Neural progenitor cell (in vitro differentiated cells): ENCODE data around the gene TANC1. TPM values are rescaled to one million over a fixed set of nuclear protein-coding genes. Genes with fewer than 3 reads are reported as not detected.
A peak's percentile ranks its signal among the peaks of the same experiment; 100 is the strongest.
"Not testable (repeated sequence)": the region's sequence is repeated elsewhere in the genome, so short reads cannot be mapped to it uniquely, and the experiment has no call there.

Experiments
- DNase-seq: peaks from one replicate; pipeline ENCODE4 v3.0.0-alpha.2; 2016; ENCODE audit warnings: low spot score
- H2AFZ ChIP-seq: fragments of 200-600 bp; sonication (generic); replicated peaks from 2 replicates; pipeline ENCODE4 v1.6.1; 2016; ENCODE audit warnings: antibody characterized with exemption
- H3F3A ChIP-seq: fragments of 200-600 bp; sonication (generic); 2 replicates; pipeline ENCODE4 v1.6.1; 2016; ENCODE audit warnings: antibody characterized with exemption, low read depth
- H3K27ac ChIP-seq: fragments of 200-600 bp; sonication (generic); 2 replicates; pipeline ENCODE4 v1.5.1; 2016; ENCODE audit warnings: mild to moderate bottlenecking
- H3K27me3 ChIP-seq: fragments of 200-600 bp; sonication (generic); 2 replicates; pipeline ENCODE4 v1.6.1; 2016; ENCODE audit warnings: mild to moderate bottlenecking, moderate library complexity
- H3K36me3 ChIP-seq: fragments of 200-600 bp; sonication (generic); 2 replicates; pipeline ENCODE4 v1.5.1; 2016
- H3K4me1 ChIP-seq: fragments of 200-600 bp; sonication (generic); 2 replicates; pipeline ENCODE4 v1.6.1; 2016; ENCODE audit warnings: mixed run types
- H3K4me2 ChIP-seq: fragments of 200-600 bp; sonication (generic); 2 replicates; pipeline ENCODE4 v1.6.1; 2016
- H3K4me3 ChIP-seq: fragments of 200-600 bp; sonication (generic); 2 replicates; pipeline ENCODE4 v1.5.1; 2016
- H3K79me2 ChIP-seq: fragments of 200-600 bp; sonication (generic); 2 replicates; pipeline ENCODE4 v1.6.1; 2016; ENCODE audit warnings: low read depth
- H3K9ac ChIP-seq: fragments of 200-600 bp; sonication (generic); 2 replicates; pipeline ENCODE4 v1.6.1; 2016
- H3K9me3 ChIP-seq: fragments of 200-600 bp; sonication (generic); 2 replicates; pipeline ENCODE4 v1.5.1; 2016; ENCODE audit warnings: low read depth
- H4K20me1 ChIP-seq: fragments of 200-600 bp; sonication (generic); 2 replicates; pipeline ENCODE4 v1.6.1; 2016; ENCODE audit warnings: low read depth
- H3K27ac Mint-ChIP-seq: 3 replicates; pipeline ENCODE4 v1.8.0; 2021; ENCODE audit warnings: mixed read lengths
- H3K27me3 Mint-ChIP-seq: 2 replicates; pipeline ENCODE4 v1.8.0; 2022; ENCODE audit warnings: low read depth, mild to moderate bottlenecking, inconsistent platforms, moderate library complexity, mixed read lengths; ENCODE audit not compliant: insufficient read depth
- H3K36me3 Mint-ChIP-seq: 3 replicates; pipeline ENCODE4 v1.8.0; 2021; ENCODE audit warnings: mixed read lengths
- H3K4me1 Mint-ChIP-seq: 3 replicates; pipeline ENCODE4 v1.8.0; 2021; ENCODE audit warnings: mixed read lengths
- H3K4me3 Mint-ChIP-seq: 3 replicates; pipeline ENCODE4 v1.8.0; 2021; ENCODE audit warnings: mild to moderate bottlenecking, moderate library complexity, mixed read lengths
- H3K9me3 Mint-ChIP-seq: 3 replicates; pipeline ENCODE4 v1.8.0; 2020; ENCODE audit warnings: mixed read lengths
- EZH2 ChIP-seq: fragments of 200-600 bp; sonication (generic); IDR thresholded peaks from 2 replicates; pipeline ENCODE4 v1.6.1; 2017; ENCODE audit warnings: antibody characterized with exemption, mild to moderate bottlenecking, moderate library complexity
- EZH2phosphoT487 ChIP-seq: fragments of 200-600 bp; sonication (generic); IDR thresholded peaks from 2 replicates; pipeline ENCODE4 v1.6.1; 2017; ENCODE audit warnings: antibody characterized with exemption
- total RNA-seq: library from RNA; depleted of rRNA; stranded (reverse); fragments of >200 nt; gene quantifications from 2 replicates; pipeline ENCODE4 v1.2.3, GENCODE V29; 2015; ENCODE audit warnings: low replicate concordance
- TF ChIP-seq, protein P1 (sequence below): fragments of 200-600 bp; sonication (generic); IDR thresholded peaks from 2 replicates; pipeline ENCODE4 v1.5.1; 2017; ENCODE audit warnings: antibody characterized with exemption, mild to moderate bottlenecking

The TANC1 gene
- total RNA-seq, 1 donor from 2014 or later = 11.9 TPM

DNA sequence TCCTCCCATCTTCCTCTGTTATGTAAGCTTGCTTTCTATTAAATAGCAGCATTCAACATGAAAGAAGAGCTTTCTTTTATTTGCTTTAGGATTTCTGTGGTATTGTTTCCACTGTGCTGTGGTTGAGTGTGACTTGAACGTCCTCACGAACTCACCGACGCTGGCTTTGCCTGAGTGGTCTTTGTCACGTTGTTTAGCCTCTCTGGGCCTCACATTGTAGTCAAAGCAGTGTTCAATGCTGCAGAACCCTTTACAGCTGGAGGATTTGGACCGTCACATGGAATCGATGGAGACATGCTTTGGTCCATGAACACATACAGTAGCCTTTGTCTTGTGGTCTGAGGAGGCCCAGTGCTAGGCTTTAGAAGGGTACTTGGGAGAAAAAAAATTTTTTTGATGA is 66.3 kb downstream of the TANC1 start:
- peaks cover 11% of the 10 kb centered on the region for H3F3A ChIP-seq
- no peak overlapping the region for H3K4me3 ChIP-seq
- H3K9ac ChIP-seq = no peak overlapping the region
- H4K20me1 ChIP-seq = peaks cover 13% of the 10 kb centered on the region
- DNase-seq = no peak
- no peaks in the 10 kb centered on the region for H3K27me3 ChIP-seq
- Mint-ChIP-seq H3K9me3 (peaks cover 27% of the 10 kb centered on the region), H3K4me3 (no peak overlapping the region), H3K4me1 (peaks cover 39% of the 10 kb centered on the region), H3K27me3 (peaks cover 2% of the 10 kb centered on the region), H3K36me3 (peaks cover 3% of the 10 kb centered on the region), H3K27ac (no peak overlapping the region)
- H3K27ac ChIP-seq = no peak overlapping the region
- no peaks in the 10 kb centered on the region for H3K9me3 ChIP-seq
- peaks cover 18% of the 10 kb centered on the region for H3K4me1 ChIP-seq
- no peak overlapping the region for H2AFZ ChIP-seq
- no peaks in the 10 kb centered on the region for H3K36me3 ChIP-seq
- H3K79me2 ChIP-seq = no peaks in the 10 kb centered on the region
- TF ChIP-seq EZH2phosphoT487 (no peak), EZH2 (no peak)
- TF ChIP-seq, protein P1, sequence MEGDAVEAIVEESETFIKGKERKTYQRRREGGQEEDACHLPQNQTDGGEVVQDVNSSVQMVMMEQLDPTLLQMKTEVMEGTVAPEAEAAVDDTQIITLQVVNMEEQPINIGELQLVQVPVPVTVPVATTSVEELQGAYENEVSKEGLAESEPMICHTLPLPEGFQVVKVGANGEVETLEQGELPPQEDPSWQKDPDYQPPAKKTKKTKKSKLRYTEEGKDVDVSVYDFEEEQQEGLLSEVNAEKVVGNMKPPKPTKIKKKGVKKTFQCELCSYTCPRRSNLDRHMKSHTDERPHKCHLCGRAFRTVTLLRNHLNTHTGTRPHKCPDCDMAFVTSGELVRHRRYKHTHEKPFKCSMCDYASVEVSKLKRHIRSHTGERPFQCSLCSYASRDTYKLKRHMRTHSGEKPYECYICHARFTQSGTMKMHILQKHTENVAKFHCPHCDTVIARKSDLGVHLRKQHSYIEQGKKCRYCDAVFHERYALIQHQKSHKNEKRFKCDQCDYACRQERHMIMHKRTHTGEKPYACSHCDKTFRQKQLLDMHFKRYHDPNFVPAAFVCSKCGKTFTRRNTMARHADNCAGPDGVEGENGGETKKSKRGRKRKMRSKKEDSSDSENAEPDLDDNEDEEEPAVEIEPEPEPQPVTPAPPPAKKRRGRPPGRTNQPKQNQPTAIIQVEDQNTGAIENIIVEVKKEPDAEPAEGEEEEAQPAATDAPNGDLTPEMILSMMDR = no peak
- H3K4me2 ChIP-seq = no peak overlapping the region

DNA sequence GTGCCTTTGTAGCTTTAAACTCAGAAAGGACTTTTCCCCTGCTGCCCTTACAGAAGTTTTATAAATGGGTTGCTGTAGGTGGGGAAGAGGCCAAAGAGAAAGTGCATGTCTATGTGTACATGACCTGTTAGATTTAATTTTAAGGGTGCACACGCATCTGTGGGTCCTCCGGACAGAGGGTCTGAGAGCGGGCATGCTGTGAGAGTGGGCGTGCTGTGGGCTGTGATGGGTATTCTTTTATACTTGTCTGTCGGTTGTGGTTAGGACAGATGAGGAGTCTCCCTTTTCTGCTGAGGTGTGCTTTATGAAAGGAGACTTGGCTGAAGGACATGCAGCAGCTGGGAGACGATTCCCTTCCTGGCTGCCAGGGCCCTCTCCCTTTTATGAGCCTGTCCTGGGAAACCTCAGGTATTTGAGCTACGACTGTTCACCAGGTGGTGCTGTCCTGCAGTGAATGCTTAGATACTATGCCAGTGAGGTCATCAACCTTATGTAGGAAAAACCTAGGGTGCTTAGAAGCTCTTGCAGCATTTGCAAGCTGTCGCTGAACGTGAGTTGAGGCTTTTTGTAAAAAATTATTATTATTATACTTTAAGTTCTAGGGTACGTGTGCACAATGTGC is 67.5 kb downstream of the TANC1 start:
- H3K4me3 Mint-ChIP-seq = no peak overlapping the region
- DNase-seq = peak; percentile 53
- Histone ChIP-seq H3K4me3 (no peak overlapping the region), H3K4me2 (no peak overlapping the region), H4K20me1 (peaks cover 7% of the 10 kb centered on the region), H3K27ac (no peak overlapping the region), H3K9ac (no peak overlapping the region), H3K27me3 (no peaks in the 10 kb centered on the region), H3K4me1 (peaks cover 15% of the 10 kb centered on the region), H3K36me3 (no peaks in the 10 kb centered on the region), H3F3A (peaks cover 6% of the 10 kb centered on the region), H3K9me3 (no peaks in the 10 kb centered on the region), H2AFZ (no peak overlapping the region), H3K79me2 (no peaks in the 10 kb centered on the region)
- peaks cover 27% of the 10 kb centered on the region for H3K4me1 Mint-ChIP-seq
- TF ChIP-seq, protein P1 = peak; percentile 38
- TF ChIP-seq EZH2 = no peak
- peaks cover 3% of the 10 kb centered on the region for H3K36me3 Mint-ChIP-seq
- H3K27me3 Mint-ChIP-seq = peaks cover 2% of the 10 kb centered on the region
- H3K9me3 Mint-ChIP-seq = peaks cover 34% of the 10 kb centered on the region
- no peak overlapping the region for H3K27ac Mint-ChIP-seq

DNA sequence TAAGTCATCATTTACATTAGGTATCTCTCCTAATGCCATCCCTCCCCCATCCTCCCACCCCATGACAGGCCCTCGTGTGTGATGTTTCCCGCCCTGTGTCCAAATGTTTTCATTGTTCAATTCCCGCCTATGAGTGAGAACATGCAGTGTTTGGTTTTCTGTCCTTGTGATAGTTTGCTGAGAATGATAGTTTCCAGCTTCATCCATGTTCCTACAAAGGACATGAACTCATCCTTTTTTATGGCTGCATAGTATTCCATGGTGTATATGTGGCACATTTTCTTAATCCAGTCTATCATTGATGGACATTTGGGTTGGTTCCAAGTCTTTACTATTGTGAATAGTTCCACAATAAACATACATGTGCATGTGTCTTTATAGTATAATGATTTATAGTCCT is 68.0 kb downstream of the TANC1 start:
- not testable (repeated sequence) for H3K27ac ChIP-seq, H3K27me3 Mint-ChIP-seq, H3K4me3 Mint-ChIP-seq, H3F3A ChIP-seq, H3K9ac ChIP-seq, H3K36me3 Mint-ChIP-seq, H4K20me1 ChIP-seq, H3K4me3 ChIP-seq, H3K9me3 ChIP-seq, H3K36me3 ChIP-seq, H3K27me3 ChIP-seq, H3K79me2 ChIP-seq, H3K27ac Mint-ChIP-seq, DNase-seq, H2AFZ ChIP-seq, H3K4me2 ChIP-seq, H3K4me1 ChIP-seq
- peaks cover 35% of the 10 kb centered on the region for H3K9me3 Mint-ChIP-seq
- peaks cover 21% of the 10 kb centered on the region for H3K4me1 Mint-ChIP-seq

DNA sequence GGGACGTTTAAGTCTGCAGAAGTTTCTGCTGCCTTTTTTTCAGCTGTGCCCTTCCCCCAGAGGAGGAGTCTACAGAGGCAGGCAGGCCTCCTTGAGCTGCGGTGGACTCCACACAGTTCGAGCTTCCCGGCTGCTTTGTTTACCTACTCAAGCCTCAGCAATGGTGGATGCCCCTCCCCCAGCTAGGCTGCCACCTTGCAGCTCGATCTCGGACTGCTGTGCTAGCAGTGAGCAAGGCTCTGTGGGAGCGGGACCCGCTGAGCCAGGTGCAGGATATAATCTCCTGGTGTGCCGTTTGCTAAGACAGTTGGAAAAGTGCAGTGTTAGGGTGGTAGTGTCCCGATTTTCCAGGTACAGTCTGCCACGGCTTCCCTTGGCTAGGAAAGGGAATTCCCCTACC is 72.9 kb downstream of the TANC1 start:
- H3K9ac ChIP-seq, H2AFZ ChIP-seq, H3K4me3 ChIP-seq, H3K79me2 ChIP-seq, H3K27ac ChIP-seq, H3K27me3 Mint-ChIP-seq, H3K36me3 ChIP-seq, H3K27ac Mint-ChIP-seq, H3F3A ChIP-seq, H4K20me1 ChIP-seq, H3K27me3 ChIP-seq, H3K9me3 ChIP-seq, DNase-seq, H3K4me1 Mint-ChIP-seq, H3K4me1 ChIP-seq, H3K4me3 Mint-ChIP-seq, H3K4me2 ChIP-seq: not testable (repeated sequence)
- peaks cover 50% of the 10 kb centered on the region for H3K9me3 Mint-ChIP-seq
- peaks cover 18% of the 10 kb centered on the region for H3K36me3 Mint-ChIP-seq
